Hepatocyte (in vitro differentiated cells): Measurements from ENCODE around the gene SNRNP27.
A peak's percentile ranks its signal among the peaks of the same experiment; 100 is the strongest.

ENCODE experiments used
- CTCF ChIP-seq: fragments of 200-600 bp; sonication (generic); IDR thresholded peaks from 2 replicates; pipeline ENCODE4 v1.5.1; 2016; ENCODE audit warnings: antibody characterized with exemption, mild to moderate bottlenecking; ENCODE audit not compliant: poor library complexity
- EZH2phosphoT487 ChIP-seq: fragments of 200-600 bp; sonication (generic); IDR thresholded peaks from one replicate; pipeline ENCODE4 v1.6.1; 2018; ENCODE audit warnings: antibody characterized with exemption, mild to moderate bottlenecking, low read depth, moderate library complexity; ENCODE audit not compliant: unreplicated experiment, severe bottlenecking

- TF ChIP-seq CTCF (peak; percentile 22), EZH2phosphoT487 (no peak)
These were observed 20.6 kb downstream of the SNRNP27 start for GRCh38 chr2:69914164-69914949.
